HG03442 (cell line): Measurements from ENCODE around the gene NAV3.

Experiments used
- ATAC-seq: cut with Tn5 transposase; IDR thresholded peaks from one replicate; pipeline ENCODE4 v1.9.1; 2021; ENCODE audit warnings: mild to moderate bottlenecking, moderate library complexity; ENCODE audit not compliant: unreplicated experiment

NAV3 gene

DNA sequence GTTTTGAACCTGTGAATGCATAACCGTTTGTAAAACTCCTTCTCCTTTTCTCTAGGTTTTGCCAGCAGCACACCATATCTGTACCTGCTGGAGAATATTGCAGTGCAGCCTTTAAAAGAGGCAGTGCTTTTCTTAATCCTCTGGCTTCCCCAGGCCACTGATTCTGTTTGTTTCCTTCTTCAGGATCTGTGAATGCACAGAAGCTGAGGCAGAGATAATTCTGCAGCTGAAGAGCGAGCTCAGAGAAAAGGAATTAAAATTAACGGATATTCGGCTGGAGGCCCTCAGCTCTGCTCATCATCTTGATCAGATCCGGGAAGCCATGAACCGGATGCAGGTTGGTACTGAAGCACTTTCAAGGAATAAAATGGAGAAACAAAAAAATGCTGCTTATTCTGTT, 348.7 kb downstream of the NAV3 start:
- ATAC-seq, result no peak

DNA sequence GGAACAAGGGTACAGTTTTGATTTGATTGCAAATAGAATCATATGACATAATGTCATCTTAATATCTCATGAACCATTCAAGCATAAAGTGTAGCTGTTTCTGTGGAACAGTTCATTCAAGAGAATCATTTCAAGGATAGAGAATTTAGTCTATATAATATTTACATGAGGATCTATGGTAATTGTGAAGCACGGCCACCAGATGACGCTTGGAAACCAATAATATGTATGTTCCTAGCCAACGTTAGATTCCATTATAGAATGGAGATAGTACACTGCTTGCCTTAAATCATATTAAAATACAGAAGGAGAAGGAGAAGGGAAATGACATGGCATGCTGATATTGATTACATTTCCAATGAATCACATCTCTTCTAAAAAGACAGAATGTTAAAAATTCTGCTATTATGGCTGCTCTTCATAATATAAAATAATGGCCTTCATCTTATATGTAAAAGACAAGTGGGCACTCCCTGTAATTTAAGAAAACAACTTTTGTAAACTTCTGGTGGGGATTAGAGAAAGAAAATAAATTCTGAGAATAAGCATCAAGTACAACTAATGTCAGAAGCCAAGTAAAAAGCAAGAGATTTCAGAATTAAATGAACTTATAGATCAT, 351.0 kb downstream of the NAV3 start:
- no peak for ATAC-seq

DNA sequence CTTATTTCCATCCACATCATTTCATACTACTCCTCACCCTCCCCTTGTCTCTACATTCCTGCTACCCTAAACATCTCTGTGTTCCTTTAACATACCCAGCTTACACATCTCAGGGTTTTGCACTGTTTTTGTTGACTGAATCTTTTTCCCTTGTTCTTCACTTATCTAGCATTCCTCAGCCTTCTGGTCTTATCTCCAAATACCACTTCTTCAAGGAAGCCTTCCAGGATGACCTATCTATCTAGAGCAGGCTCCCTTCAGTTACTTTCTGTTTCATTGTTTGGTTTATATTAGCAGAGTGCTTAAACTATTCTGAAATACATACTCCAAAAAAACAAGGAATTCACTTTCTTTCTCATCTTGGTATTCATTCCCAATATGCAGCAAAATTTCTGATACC, 353.1 kb downstream of the NAV3 start:
- ATAC-seq, result no peak

DNA sequence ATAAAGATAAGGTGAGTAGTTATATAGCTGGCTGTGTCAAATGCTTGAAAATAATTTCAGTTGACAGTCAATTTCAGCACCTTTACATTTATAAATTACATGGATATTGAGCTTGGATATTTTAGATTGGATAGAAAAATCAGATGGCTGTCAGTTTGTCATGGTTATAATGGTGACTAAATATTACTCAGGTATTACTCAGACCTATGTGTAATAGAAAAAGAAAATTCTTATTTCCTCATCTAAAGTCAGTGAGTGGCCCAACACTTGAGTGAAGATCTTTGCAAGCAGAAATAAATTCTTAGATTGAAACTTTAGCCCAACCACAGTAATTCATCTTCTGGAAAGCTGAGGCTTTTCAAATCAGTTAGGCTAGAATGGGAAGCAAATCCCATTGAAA, 354.4 kb downstream of the NAV3 start:
- no peak for ATAC-seq

DNA sequence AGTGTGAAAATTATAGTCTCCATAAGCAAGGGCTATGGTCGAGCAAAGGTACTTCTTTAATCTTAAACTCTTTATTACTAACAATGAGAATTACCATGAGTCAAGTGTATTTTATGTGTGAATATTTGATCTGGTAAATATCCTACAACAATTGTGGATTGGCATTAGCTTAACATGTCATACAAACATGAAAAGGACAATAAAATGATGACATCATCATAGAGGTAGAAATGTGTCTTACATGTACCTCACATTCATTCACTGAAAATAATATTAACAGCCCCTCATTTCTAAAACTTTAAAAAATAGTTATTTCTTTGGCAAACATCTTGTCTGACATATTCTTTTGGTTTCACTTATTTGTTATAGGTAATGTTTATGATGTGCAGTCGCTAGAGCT, 355.0 kb downstream of the NAV3 start:
- ATAC-seq, result no peak

DNA sequence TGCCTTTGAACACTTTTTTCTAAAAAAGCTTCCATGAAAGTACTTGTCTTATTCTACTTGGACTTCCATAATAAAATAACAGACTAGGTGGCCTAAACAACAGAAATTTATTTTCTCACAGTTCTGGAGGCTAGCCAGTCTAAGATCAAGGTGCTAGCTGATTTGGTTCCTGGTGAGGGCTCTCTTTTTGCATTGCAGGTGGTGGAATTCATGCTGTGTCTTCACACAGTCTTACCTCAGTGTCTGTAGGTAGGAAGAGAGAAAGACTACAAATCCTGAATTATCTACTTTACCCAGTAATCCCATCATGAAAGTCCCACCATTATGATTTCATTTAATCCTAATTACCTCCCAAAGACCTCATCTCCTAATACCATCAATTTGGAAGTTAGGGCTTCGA, 356.0 kb downstream of the NAV3 start:
- no peak for ATAC-seq

DNA sequence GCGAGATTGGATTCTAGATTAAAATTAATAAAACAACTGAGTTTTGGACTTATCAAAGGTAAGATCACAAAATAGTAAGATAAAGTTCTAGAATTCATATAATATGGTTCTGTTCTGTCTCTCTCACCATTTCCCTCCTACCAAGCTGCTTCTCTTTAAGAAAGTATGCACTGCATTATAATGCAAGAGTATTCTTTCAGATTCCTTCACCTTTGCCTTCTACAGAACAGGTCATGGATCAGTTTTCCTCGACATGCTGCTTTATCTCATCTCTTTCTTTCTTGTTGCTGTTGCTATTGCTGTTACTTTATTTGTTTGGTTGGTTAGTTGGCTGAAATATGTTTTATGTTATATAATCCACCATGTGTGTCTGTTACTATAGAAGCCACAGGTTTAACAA, 357.0 kb downstream of the NAV3 start:
- no peak for ATAC-seq

DNA sequence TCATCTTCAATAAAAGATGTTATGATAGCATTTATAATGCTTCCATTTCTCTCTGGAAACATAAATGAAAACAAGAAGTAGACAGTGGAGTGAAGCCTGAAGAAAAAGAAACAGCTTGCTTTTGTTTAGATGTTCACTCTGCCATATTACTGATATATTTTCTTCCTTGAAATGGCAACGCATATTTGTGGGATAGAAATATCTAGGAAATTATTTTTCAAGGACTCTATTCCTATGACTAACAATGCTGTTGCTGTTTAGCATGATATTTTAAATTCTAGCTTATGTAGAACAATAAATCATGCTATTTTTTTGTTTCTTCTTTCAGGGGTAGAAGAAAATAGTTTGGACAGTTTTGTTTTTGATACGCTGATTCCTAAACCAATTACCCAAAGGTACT, 359.0 kb downstream of the NAV3 start:
- no peak for ATAC-seq

DNA sequence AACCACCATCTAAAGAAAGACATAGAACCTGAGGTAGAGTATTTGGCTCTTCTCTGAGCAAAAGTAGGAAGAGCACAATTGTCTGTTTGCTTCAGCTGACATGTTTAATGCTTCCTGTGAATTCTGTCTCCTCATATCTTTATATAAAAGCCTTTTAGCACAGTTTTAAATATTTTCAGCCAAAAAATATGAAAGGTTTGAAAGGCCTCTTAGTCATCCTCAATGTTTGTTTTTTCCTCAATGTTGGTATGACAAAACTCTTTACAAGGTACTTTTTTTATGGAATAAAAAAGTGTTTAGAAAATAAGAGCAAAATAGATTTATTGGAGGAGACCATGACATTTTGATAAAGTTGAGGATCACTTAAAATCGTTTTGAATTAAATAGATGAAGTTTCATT, 360.9 kb downstream of the NAV3 start:
- ATAC-seq, result no peak

DNA sequence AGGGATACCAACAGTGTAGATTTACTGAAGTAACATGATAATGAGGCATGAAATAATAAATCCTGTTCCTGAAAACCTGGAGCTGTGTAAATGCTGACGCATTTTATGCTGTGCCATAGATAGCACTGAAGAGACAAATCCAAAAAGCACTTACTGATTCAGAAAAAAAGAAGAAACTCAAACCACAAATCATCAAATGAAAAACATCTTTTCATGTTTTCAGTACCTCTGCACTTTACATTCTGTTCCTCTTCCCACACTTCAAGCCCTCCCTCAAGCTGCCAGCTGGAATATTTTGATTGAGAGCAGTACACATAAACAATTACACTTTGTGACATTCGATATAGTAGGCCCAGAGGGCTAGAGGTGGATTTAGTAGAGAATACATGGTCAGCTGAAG, 362.3 kb downstream of the NAV3 start:
- no peak for ATAC-seq

DNA sequence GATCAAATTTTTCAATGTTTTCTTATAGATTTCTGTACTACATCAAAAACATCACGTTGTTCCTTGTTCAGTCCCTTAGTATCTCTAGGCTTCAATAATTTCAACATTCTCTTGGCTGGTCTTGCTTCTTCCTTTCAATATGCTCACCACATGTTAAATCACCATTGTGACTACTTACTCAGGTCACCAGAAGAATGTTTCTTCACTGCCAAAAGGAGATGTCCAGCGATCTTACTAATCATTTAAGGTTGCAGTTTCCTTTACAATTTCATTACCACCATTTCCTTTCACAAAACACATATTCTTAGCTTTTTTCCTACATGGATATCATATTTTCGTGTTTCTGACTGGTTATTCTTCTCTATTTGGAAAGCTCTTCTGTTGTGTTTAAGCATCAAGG, 363.8 kb downstream of the NAV3 start:
- no peak for ATAC-seq

DNA sequence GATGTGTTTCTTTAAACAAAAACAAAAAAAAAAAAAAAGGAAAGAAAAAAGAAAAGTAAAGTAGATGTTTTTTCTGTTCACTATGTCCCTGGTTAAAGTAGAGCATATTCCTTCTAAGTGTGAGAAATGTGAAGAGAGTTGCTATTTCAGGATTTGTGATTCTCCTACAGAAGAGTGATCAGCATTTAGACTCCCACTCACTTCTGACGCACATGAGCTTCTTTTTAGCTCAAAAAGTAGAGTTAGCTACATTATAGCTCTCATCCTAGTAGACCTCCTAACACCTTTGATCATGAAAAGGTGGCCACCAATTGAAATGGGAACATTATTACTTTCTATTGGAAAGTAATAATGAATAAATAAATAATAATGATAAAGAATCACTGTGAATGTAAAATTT, 368.2 kb downstream of the NAV3 start:
- no peak for ATAC-seq

DNA sequence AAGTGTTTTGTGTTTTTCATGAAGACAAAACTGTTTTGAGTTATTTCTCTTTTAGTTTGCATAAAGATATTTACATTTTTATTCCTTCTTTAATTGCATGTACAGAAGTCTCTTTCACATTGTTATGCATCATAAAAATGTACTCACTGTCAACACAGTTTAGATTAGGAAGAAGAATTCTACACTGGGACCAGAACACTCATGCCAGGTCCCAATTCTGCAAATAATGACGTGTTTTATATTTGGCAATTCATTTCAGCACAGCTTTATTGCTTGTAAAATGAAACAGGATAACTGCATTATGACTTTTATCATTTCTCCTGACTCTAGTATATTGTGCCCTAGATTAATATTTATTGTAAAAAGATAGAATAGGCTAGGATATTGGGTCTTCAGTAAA, 369.2 kb downstream of the NAV3 start:
- ATAC-seq, result no peak

DNA sequence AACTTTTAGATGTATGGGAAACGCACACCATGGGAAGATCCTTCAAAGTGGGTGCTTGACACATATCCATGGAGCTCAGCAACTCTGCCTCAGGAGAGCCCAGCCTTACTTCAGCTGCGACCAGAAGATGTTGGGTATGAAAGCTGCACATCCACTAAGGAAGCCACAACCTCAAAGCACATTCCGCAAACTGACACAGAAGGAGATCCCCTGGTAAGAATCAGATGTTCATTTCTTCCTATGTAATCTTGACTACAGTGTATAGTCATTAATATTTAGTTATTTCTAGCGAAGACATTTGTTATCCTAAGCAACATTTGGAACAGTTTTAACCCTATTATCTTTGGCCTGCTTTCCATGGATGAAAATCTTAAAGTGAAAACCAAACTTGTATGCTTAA, 374.2 kb downstream of the NAV3 start:
- ATAC-seq, result no peak

DNA sequence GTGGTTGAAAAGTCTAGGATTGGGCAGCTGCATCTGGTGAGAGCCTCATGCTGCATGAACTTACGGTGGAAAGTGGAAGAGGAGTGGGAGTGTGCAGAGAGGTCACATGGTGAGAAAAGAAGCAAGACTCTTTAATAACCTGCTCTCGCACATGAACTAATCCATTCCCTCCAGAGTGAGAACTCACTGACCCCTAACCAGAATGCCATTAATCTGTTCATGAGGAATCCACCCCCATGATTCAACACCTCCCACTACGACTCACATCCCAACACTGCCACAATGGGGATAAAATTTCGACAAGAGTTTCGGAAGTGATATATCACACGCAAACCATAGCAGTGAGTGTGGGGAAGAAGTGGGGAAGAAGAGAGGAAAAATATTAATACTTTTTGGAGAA, 377.4 kb downstream of the NAV3 start:
- ATAC-seq, result no peak

DNA sequence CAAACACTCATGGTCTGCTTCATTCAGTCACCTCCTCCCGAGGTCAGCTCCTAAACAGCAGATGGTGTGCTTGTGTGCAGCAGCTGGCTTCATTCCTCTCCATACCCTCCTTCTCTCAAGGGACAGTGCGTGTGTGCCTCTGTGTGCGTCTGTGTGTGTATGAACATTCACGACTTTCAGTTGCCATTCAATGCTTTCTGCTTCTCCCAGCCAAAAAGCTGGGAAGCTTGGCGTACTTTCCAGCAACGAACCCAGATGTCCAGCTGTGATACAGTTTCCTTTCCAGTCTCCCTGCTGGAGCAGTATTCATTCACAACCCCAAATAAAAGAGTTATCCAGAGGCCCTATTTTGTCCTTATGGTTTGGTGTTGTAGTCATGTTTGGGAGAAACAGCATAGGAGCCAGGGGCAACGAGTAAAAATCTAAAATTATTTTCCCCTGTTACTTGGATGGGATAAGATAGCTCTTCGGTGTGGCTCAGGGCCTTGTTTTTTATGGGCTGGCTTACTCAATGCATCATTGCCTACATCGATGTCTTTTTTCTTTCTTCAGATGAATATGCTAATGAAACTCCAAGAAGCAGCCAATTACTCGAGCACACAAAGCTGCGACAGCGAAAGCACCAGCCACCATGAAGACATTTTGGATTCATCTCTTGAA, 379.3 kb downstream of the NAV3 start:
- ATAC-seq, result no peak

DNA sequence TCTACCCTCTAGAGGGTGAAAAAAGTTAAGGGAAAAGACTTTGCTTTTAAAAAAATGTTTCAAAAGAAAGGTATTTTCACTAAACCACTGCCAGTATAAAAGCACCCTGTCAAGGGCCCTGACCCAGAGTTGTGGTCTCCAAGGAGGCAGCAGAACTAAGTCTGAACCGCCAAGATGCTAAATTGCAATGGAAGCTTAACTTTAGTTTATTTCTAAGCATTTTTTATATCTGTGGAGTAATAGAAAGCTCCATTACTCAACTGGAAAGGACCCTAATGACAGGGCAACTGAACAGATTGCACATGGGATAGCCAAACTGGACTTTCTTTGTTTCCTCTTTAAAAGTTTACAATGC, 379.8 kb downstream of the NAV3 start:
- ATAC-seq, result no peak

DNA sequence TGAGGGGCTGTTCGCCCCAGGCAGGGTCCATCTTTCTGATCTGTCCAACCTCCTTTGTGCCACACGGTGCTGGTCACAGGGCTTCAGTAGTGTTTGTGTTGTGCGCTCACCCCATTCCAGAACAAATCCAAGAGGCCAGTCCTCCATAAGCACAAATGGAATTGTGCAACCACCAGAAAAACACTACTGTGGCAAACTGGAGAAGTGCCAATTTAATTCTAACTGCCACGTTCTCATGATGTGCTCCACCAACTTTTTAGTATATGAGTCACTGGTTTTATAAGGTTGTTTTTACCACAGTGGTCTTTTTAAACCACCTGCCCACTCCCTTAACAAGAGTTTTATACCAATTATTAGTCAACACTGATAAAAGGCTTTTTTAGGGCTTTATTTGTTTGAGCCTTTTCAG, 380.2 kb downstream of the NAV3 start:
- no peak for ATAC-seq

DNA sequence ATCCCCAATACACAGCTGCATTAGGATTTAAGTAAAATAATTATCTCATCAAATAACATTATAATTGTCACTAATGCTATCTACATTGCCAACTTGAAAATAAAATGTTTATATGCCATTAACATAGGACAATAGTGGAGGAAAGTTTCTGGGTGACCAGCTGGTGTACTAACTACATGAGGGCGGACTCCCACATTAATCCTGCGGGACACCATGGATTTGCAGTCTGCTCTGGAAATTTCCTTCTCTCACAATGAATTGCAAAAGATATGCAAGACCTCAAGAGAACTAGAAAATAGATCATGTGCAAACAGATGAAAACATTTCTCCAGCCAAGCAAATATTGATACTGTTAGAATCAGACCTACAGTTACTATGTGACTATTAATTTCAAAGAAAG, 390.1 kb downstream of the NAV3 start:
- ATAC-seq, result no peak

DNA sequence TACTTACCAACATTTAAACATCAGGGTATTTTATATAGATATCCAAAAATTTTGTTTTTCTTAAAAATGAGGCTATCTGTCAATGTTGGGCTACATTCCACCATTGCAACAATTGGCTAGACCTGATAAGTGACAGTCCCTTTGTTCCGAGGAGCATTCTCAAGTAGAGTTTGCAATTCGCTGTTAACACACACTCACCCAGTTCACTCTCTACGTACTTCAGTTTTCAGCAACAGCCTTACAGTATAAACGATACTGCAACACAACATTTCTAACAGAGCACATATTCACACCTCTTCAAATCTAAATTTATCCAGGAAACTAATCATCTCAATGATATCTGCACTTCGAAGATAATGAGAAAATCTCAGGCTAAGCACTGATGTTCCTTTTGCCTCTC, 393.5 kb downstream of the NAV3 start:
- no peak for ATAC-seq

DNA sequence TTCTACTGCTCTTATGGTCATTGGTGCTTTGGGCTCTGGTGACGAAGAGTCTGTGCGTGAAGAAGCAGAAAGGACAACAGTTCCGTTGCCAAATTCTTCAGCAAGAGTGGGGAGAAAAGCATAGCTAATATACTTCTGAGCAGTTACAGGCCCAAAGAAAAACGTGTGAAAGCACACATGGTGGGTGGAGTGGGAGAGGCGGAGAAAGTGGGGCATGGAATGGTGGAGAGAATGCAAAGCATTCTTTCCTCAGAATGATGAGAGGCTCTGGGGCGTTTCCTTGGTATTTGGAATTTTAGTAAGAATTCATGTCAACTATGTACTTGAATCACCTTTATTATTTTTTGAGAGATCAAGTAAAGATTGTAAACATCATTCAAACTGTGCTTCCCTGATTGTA, 396.1 kb downstream of the NAV3 start:
- ATAC-seq, result no peak

DNA sequence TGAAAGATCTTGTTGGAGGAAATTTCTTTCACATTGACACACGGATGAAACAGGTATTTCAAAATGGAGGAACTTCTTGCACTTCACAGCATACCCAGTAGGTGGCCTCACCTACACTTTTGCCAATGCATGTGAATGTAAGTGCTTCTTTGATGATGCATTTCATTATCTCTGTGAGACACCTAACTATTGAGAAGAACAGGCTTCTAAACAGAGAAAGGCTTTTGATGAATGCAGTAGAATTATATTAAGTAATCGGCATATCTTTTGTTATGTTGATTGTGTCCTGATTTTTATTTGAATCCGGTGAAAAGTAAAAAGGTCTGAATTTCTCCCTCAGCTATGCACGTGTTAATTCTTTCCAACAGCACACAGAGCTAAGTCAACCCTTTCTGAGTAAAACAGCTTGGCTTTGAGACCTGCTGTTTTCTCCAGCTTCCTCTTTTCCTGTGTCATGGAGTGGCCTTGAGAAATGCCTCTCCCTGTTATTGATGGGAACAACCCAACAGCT, 399.0 kb downstream of the NAV3 start:
- peak; percentile 99 for ATAC-seq

DNA sequence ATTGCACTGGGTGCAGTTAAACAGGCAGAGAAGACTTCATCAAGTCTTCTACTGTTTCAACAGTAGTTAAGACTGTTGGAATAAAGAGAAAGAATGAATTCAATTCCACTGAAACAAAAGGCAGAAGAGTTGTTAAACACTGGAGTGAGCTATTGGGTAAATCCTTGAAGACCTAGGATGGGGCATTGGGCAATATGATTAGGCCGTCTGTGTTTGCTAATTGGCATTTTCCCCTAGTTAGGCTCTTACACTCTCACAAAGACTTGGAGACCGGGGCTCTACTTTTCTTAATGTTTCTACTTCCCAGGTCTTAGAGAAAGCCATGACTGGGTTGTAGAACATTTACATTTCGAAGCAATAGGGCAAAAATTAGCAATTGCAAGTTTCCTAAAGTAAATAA, 402.1 kb downstream of the NAV3 start:
- no peak for ATAC-seq
